ENCODE measurements around the gene SCN2B. TPM values are rescaled to one million over a fixed set of nuclear protein-coding genes. Genes with fewer than 3 reads are reported as not detected.
"Not testable (repeated sequence)": the region's sequence is repeated elsewhere in the genome, so short reads cannot be mapped to it uniquely, and the experiment has no call there.

The SCN2B gene
- total RNA-seq, 2 experiments from 2014 or later, result not detected

DNA sequence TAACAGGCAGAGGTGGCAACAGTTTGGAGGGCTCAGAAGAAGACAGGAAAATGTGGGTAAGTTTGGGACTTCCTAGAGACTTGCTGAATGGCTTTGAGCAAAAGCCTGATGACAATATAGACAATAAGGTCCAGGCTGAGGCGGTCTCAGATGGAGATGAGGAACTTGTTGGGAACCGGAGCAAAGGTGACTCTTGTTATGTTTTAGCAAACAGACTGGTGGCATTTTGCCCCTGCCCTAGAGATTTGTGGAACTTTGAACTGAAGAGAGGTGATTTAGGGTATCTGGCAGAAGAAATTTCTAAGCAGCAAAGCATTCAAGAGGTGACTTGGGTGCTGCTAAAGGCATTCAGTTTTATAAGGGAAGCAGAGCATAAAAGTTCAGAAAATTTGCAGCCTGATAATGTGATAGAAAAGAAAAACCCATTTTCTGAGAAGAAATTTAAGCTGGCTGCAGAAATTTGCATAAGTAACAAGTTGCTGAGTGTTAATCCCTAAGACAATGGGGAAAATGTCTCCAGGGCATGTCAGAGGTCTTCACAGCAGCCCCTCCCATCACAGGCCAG lies 14.6 kb upstream of the SCN2B start:
- H3K27ac Mint-ChIP-seq; H3K9me3 Mint-ChIP-seq; CTCF ChIA-PET; H3K27me3 ChIP-seq (ENCODE audit: control insufficient read depth in 1 of 2, insufficient read depth in 2 of 2, low read length in 2 of 2); H3K4me3 ChIP-seq (ENCODE audit: low read length); ATAC-seq (ENCODE audit: poor library complexity); H3K4me1 Mint-ChIP-seq (ENCODE audit: low read depth); H3K4me3 Mint-ChIP-seq; intact Hi-C loops (cut with DNase I, micrococcal nuclease); H3K9me3 ChIP-seq (ENCODE audit: control insufficient read depth in 1 of 2, insufficient read depth in 1 of 2, low read length in 2 of 2); H3K27ac ChIP-seq (ENCODE audit: low read depth in 1 of 2, low read length in 2 of 2); DNase-seq; H3K27me3 Mint-ChIP-seq; H3K4me1 ChIP-seq (ENCODE audit: insufficient read depth, low read length); POLR2A ChIA-PET: not testable (repeated sequence)
- peaks cover 33% of the 10 kb centered on the region for H3K36me3 ChIP-seq (ENCODE audit: insufficient read depth, low read length)
- peaks cover 51% of the 10 kb centered on the region for H3K36me3 Mint-ChIP-seq (ENCODE audit: low read depth)

DNA sequence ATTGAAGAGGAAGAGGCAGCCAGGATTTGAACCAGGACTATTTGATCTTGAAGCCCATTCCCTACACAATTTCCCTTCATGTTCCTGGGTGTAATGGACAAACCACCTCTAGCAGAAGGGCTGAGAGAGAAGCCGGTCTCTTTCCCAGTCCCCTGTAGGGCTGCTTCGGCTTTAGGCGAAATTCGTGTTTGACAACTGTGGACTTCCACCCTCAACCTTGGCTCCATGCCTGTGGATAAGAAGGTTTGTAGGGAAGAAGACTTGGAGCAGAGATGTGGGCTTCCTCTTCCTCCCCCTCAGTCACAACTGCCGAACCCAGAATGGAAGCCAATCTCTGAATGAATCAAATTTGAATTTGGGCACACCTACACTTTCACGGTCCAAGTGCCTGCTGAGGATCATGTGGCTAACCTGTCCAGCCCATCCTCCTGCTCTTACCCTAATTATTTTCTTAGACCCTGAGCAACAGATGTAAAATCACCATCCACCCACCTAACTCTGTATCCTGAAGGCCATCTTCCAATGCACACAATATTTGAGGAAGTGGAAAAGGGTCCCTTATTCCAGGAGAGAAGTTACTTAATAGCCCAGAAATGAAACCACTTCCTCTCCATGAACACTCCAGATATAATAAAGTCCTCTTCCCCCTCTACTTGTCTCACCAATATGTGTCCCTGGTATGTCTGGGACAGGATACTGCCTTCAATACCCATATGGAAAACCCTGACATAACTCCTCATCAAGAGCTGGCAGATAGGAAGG lies 10.1 kb upstream of the SCN2B start:
- no peaks in the 10 kb centered on the region for H3K4me1 ChIP-seq (ENCODE audit: insufficient read depth, low read length)
- ATAC-seq (ENCODE audit: poor library complexity), result no peak
- Mint-ChIP-seq H3K27me3 (peaks cover 26% of the 10 kb centered on the region), H3K27ac (no peak overlapping the region), H3K4me3 (no peak overlapping the region), H3K9me3 (peaks cover 3% of the 10 kb centered on the region), H3K4me1 (ENCODE audit: low read depth) (no peaks in the 10 kb centered on the region), H3K36me3 (ENCODE audit: low read depth) (peaks cover 9% of the 10 kb centered on the region)
- intact Hi-C loops (cut with DNase I, micrococcal nuclease), result no loop called here
- H3K9me3 ChIP-seq (ENCODE audit: control insufficient read depth in 1 of 2, insufficient read depth in 1 of 2, low read length in 2 of 2), result peaks cover 0 to 3% of the 10 kb centered on the region in 2 experiments
- CTCF ChIA-PET, result interaction anchor here (1.4 kb wide), 1 partner anchor 15 kb away, joined by 5 read pairs; no protein-coding TSS in a partner anchor
- no peaks in the 10 kb centered on the region for H3K36me3 ChIP-seq (ENCODE audit: insufficient read depth, low read length)
- H3K4me3 ChIP-seq (ENCODE audit: low read length), result no peak overlapping the region
- DNase-seq, result no peak
- no peak overlapping the region for H3K27ac ChIP-seq (ENCODE audit: low read depth in 1 of 2, low read length in 2 of 2)
- POLR2A ChIA-PET, result no interaction called here
- H3K27me3 ChIP-seq (ENCODE audit: control insufficient read depth in 1 of 2, insufficient read depth in 2 of 2, low read length in 2 of 2), result peaks cover 4 to 8% of the 10 kb centered on the region in 2 experiments
- TF ChIP-seq, protein P1, sequence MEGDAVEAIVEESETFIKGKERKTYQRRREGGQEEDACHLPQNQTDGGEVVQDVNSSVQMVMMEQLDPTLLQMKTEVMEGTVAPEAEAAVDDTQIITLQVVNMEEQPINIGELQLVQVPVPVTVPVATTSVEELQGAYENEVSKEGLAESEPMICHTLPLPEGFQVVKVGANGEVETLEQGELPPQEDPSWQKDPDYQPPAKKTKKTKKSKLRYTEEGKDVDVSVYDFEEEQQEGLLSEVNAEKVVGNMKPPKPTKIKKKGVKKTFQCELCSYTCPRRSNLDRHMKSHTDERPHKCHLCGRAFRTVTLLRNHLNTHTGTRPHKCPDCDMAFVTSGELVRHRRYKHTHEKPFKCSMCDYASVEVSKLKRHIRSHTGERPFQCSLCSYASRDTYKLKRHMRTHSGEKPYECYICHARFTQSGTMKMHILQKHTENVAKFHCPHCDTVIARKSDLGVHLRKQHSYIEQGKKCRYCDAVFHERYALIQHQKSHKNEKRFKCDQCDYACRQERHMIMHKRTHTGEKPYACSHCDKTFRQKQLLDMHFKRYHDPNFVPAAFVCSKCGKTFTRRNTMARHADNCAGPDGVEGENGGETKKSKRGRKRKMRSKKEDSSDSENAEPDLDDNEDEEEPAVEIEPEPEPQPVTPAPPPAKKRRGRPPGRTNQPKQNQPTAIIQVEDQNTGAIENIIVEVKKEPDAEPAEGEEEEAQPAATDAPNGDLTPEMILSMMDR (IDR thresholded peaks at IDR 0.05), result no peak

DNA sequence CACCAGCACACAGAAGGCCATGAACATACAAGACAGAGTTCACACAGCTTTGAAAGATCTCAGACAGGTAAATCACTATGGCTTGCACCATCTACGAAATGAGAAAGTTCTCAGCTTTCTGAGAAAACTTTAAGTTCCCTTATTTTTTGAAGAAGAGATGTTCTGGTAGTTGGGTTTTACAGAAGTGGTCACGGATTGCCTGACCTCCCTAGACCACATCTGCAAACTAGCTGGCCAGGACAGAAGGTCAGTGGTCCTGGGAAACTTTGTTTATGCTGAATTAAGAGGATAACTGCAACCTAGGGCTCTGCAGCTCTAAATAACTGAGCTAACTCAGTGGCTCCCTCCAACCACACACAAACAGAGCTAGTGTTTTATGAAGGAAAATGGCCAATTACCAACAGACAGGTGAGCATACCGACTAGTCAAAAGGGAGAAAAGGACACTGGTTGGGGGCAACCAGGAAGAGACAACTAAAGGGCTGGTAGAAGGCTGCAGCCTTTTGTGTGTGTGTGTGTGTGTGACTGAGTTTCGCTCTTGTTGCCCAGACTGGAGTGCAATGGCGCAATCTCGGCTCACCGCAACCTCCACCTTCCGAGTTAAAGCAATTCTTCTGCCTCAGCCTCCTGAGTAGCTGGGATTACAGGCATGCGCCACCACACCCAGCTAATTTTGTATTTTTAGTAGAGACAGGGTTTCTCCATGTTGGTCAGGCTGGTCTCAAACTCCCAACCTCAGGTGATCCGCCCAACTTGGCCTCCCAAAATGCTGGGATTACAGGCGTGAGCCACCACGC lies 8.5 kb upstream of the SCN2B start:
- POLR2A ChIA-PET, result no interaction called here
- H3K27me3 ChIP-seq (ENCODE audit: control insufficient read depth in 1 of 2, insufficient read depth in 2 of 2, low read length in 2 of 2), result peaks cover 4 to 13% of the 10 kb centered on the region in 2 experiments
- ATAC-seq (ENCODE audit: poor library complexity) (no peak), DNase-seq (no peak)
- H3K4me3 ChIP-seq (ENCODE audit: low read length), result no peak overlapping the region
- Mint-ChIP-seq H3K36me3 (ENCODE audit: low read depth) (no peaks in the 10 kb centered on the region), H3K27ac (no peak overlapping the region), H3K4me1 (ENCODE audit: low read depth) (no peaks in the 10 kb centered on the region), H3K9me3 (no peaks in the 10 kb centered on the region), H3K27me3 (peaks cover 26% of the 10 kb centered on the region), H3K4me3 (no peak overlapping the region)
- H3K27ac ChIP-seq (ENCODE audit: low read depth in 1 of 2, low read length in 2 of 2), result no peak overlapping the region
- H3K36me3 ChIP-seq (ENCODE audit: insufficient read depth, low read length), result no peaks in the 10 kb centered on the region
- no peaks in the 10 kb centered on the region for H3K9me3 ChIP-seq (ENCODE audit: control insufficient read depth in 1 of 2, insufficient read depth in 1 of 2, low read length in 2 of 2)
- TF ChIP-seq, protein P1 (IDR thresholded peaks at IDR 0.05), result no peak
- intact Hi-C loops (cut with DNase I, micrococcal nuclease), result no loop called here
- CTCF ChIA-PET, result interaction anchor here (1.3 kb wide), 1 partner anchor 13 kb away, joined by 4 read pairs; no protein-coding TSS in a partner anchor
- no peaks in the 10 kb centered on the region for H3K4me1 ChIP-seq (ENCODE audit: insufficient read depth, low read length)

DNA sequence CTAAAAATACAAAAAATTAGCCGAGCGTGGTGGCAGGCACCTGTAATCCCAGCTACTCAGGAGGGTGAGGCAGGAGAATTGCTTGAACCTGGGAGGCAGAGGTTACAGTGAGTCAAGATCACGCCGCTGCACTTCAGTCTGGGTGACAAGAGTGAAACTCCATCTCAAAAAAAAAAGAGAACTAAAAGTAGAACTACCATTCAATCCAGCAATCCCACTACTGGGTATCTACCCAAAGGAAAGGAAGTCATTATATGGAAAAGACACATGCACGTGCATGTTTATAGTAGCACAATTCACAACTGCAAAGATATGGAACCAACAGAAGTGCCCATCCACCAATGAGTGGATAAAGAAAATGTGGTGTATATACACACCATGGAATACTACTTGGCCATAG lies 7.3 kb upstream of the SCN2B start:
- CTCF ChIA-PET; H3K4me3 ChIP-seq (ENCODE audit: low read length); POLR2A ChIA-PET; H3K27ac ChIP-seq (ENCODE audit: low read depth in 1 of 2, low read length in 2 of 2); DNase-seq; ATAC-seq (ENCODE audit: poor library complexity); H3K4me3 Mint-ChIP-seq; H3K9me3 Mint-ChIP-seq; H3K9me3 ChIP-seq (ENCODE audit: control insufficient read depth in 1 of 2, insufficient read depth in 1 of 2, low read length in 2 of 2); H3K4me1 ChIP-seq (ENCODE audit: insufficient read depth, low read length); H3K36me3 ChIP-seq (ENCODE audit: insufficient read depth, low read length); H3K4me1 Mint-ChIP-seq (ENCODE audit: low read depth); intact Hi-C loops (cut with DNase I, micrococcal nuclease); H3K27ac Mint-ChIP-seq; H3K36me3 Mint-ChIP-seq (ENCODE audit: low read depth): not testable (repeated sequence)
- peaks cover 4 to 13% of the 10 kb centered on the region in 2 experiments for H3K27me3 ChIP-seq (ENCODE audit: control insufficient read depth in 1 of 2, insufficient read depth in 2 of 2, low read length in 2 of 2)
- H3K27me3 Mint-ChIP-seq, result peaks cover 32% of the 10 kb centered on the region
